Measurements from ENCODE around the gene A4GNT.
"Not testable (repeated sequence)": the region's sequence is repeated elsewhere in the genome, so short reads cannot be mapped to it uniquely, and the experiment has no call there.

Gene A4GNT

DNA sequence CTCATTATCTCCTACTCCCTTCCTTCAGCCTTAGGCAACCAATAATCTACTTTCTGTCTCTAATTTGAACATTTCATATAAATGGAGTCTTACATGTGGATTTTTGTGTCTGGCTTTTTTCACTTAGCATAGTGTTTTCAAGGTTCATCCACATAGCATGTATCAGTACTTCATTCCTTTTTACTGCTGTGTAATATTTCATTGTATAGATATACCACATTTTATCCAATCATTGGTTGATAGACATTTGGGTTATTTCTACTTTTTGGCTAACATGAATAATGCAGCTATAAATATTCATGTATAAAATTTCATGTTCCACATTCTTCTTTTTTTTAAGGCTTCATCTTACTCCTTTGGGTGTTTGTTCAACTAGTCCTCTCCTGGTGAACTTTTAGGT, 22.3 kb upstream of the A4GNT start:
- Histone ChIP-seq H3K4me2 (ENCODE audit: insufficient read depth, low read length, poor library complexity, severe bottlenecking) (no peak overlapping the region), H2AK5ac (ENCODE audit: low read depth, low read length) (no peak overlapping the region), H3K4me3 (ENCODE audit: low read length in 2 of 2) (no peak overlapping the region), H3K79me1 (ENCODE audit: low read depth, low read length) (no peaks in the 10 kb centered on the region), H3K4me1 (ENCODE audit: control insufficient read depth in 2 of 2, insufficient read depth in 1 of 2, low read depth in 1 of 2, low read length in 2 of 2) (no peaks in the 10 kb centered on the region), H2BK5ac (ENCODE audit: low read length) (no peak overlapping the region), H3K36me3 (replicated peaks in 1 of 2; ENCODE audit: control insufficient read depth in 2 of 2, insufficient read depth in 2 of 2, low read length in 2 of 2) (no peaks in the 10 kb centered on the region), H3K27me3 (ENCODE audit: control insufficient read depth in 3 of 3, insufficient read depth in 3 of 3, low read depth in 1 of 3, low read length in 3 of 3) (no peaks in the 10 kb centered on the region), H2AFZ (ENCODE audit: low read length) (no peak overlapping the region), H3K27ac (replicated peaks; ENCODE audit: low read length) (no peak overlapping the region), H3K18ac (ENCODE audit: low read length) (no peak overlapping the region), H3K9ac (ENCODE audit: low read depth, low read length, poor library complexity) (no peak overlapping the region), H2BK120ac (ENCODE audit: low read depth, low read length) (no peak overlapping the region), H3K14ac (ENCODE audit: low read length) (no peak overlapping the region), H2BK12ac (ENCODE audit: low read length) (no peak overlapping the region), H3K23ac (ENCODE audit: low read depth, low read length, poor library complexity) (no peak overlapping the region), H3K4ac (ENCODE audit: low read length) (no peak overlapping the region), H4K91ac (ENCODE audit: low read depth, low read length, poor library complexity) (no peak overlapping the region), H3K9me3 (replicated peaks in 1 of 2; ENCODE audit: control insufficient read depth in 2 of 2, insufficient read depth in 1 of 2, low read depth in 1 of 2, low read length in 2 of 2) (no peaks in the 10 kb centered on the region), H2BK15ac (ENCODE audit: low read length) (no peak overlapping the region), H4K8ac (ENCODE audit: low read depth, low read length) (no peak overlapping the region)
- no peak for DNase-seq (ENCODE audit: low spot score)

DNA sequence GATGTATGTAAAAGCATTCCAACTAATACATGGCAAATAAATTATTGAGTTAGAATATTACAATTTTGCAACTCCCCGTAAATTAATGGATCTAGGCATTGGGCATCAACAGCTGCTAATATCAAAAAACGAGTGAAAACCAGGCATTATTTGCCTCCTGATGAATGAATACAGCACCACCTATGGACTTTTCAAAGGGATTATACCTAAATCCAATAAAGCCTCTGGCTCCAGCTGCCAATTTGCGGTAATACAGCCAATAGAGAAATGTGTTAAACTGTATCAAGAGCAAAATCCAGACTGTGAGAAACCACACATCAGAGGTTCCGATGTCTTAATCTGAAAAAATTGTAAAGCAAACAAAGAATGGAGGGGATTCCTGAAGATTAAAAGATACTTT, 16.3 kb upstream of the A4GNT start:
- H3K23ac ChIP-seq (ENCODE audit: low read depth, low read length, poor library complexity) = no peak overlapping the region
- no peak overlapping the region for H2AK5ac ChIP-seq (ENCODE audit: low read depth, low read length)
- H2BK120ac ChIP-seq (ENCODE audit: low read depth, low read length) = no peak overlapping the region
- WGBS, 2 donors (ENCODE audit: extremely low coverage in 2 of 2, insufficient read length in 2 of 2, insufficient replicate concordance in 1 of 2) = no CpG with 5 or more reads among the region's 4 CpGs
- no peak overlapping the region for H3K14ac ChIP-seq (ENCODE audit: low read length)
- H3K4me3 ChIP-seq (ENCODE audit: low read length in 2 of 2) = no peak overlapping the region
- H3K27me3 ChIP-seq (ENCODE audit: control insufficient read depth in 3 of 3, insufficient read depth in 3 of 3, low read depth in 1 of 3, low read length in 3 of 3) = no peaks in the 10 kb centered on the region
- DNase-seq (ENCODE audit: low spot score) = no peak
- H3K9ac ChIP-seq (ENCODE audit: low read depth, low read length, poor library complexity) = no peak overlapping the region
- no peak overlapping the region for H3K18ac ChIP-seq (ENCODE audit: low read length)
- H2BK15ac ChIP-seq (ENCODE audit: low read length) = no peak overlapping the region
- no peak overlapping the region for H2AFZ ChIP-seq (ENCODE audit: low read length)
- H3K27ac ChIP-seq (replicated peaks; ENCODE audit: low read length) = no peak overlapping the region
- no peak overlapping the region for H2BK5ac ChIP-seq (ENCODE audit: low read length)
- H3K36me3 ChIP-seq (replicated peaks in 1 of 2; ENCODE audit: control insufficient read depth in 2 of 2, insufficient read depth in 2 of 2, low read length in 2 of 2) = no peaks in the 10 kb centered on the region
- no peak overlapping the region for H2BK12ac ChIP-seq (ENCODE audit: low read length)
- no peak overlapping the region for H3K4me2 ChIP-seq (ENCODE audit: insufficient read depth, low read length, poor library complexity, severe bottlenecking)
- no peak overlapping the region for H4K91ac ChIP-seq (ENCODE audit: low read depth, low read length, poor library complexity)
- H3K4ac ChIP-seq (ENCODE audit: low read length) = no peak overlapping the region
- H3K79me1 ChIP-seq (ENCODE audit: low read depth, low read length) = no peaks in the 10 kb centered on the region
- no peak overlapping the region for H4K8ac ChIP-seq (ENCODE audit: low read depth, low read length)
- H3K9me3 ChIP-seq (replicated peaks in 1 of 2; ENCODE audit: control insufficient read depth in 2 of 2, insufficient read depth in 1 of 2, low read depth in 1 of 2, low read length in 2 of 2) = no peaks in the 10 kb centered on the region
- no peaks in the 10 kb centered on the region for H3K4me1 ChIP-seq (ENCODE audit: control insufficient read depth in 2 of 2, insufficient read depth in 1 of 2, low read depth in 1 of 2, low read length in 2 of 2)

DNA sequence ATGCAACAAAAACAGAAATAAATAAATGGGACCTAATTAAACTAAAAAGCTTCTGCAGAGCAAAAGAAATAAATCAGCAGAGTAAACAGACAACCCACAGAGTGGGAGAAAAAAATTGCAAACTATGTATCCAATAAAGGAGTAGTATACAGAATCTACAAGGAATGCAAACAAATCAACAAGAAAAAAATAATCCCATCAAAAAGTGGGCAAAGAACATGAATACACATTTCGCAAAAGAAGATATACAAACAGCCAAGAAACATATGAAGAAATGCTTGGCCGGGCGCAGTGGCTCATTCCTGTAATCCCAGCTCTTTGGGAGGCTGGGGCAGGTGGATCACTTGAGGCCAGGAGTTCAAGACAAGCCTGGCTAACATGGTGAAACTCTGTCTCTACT, 10.0 kb upstream of the A4GNT start:
- not testable (repeated sequence) for H4K8ac ChIP-seq (ENCODE audit: low read depth, low read length); H3K4me2 ChIP-seq (ENCODE audit: insufficient read depth, low read length, poor library complexity, severe bottlenecking); H3K79me1 ChIP-seq (ENCODE audit: low read depth, low read length); H3K4me3 ChIP-seq (ENCODE audit: low read length in 2 of 2); H4K91ac ChIP-seq (ENCODE audit: low read depth, low read length, poor library complexity); DNase-seq (ENCODE audit: low spot score); H2AK5ac ChIP-seq (ENCODE audit: low read depth, low read length); H2BK15ac ChIP-seq (ENCODE audit: low read length); H3K9ac ChIP-seq (ENCODE audit: low read depth, low read length, poor library complexity); H3K4ac ChIP-seq (ENCODE audit: low read length); H3K9me3 ChIP-seq (replicated peaks in 1 of 2; ENCODE audit: control insufficient read depth in 2 of 2, insufficient read depth in 1 of 2, low read depth in 1 of 2, low read length in 2 of 2); H3K27ac ChIP-seq (replicated peaks; ENCODE audit: low read length); H3K14ac ChIP-seq (ENCODE audit: low read length); H2AFZ ChIP-seq (ENCODE audit: low read length); H3K36me3 ChIP-seq (replicated peaks in 1 of 2; ENCODE audit: control insufficient read depth in 2 of 2, insufficient read depth in 2 of 2, low read length in 2 of 2); H2BK120ac ChIP-seq (ENCODE audit: low read depth, low read length); H3K18ac ChIP-seq (ENCODE audit: low read length); H2BK5ac ChIP-seq (ENCODE audit: low read length); H3K23ac ChIP-seq (ENCODE audit: low read depth, low read length, poor library complexity); H2BK12ac ChIP-seq (ENCODE audit: low read length); H3K27me3 ChIP-seq (ENCODE audit: control insufficient read depth in 3 of 3, insufficient read depth in 3 of 3, low read depth in 1 of 3, low read length in 3 of 3); H3K4me1 ChIP-seq (ENCODE audit: control insufficient read depth in 2 of 2, insufficient read depth in 1 of 2, low read depth in 1 of 2, low read length in 2 of 2)
- no CpG with 5 or more reads among the region's 3 CpGs for WGBS, 2 donors (ENCODE audit: extremely low coverage in 2 of 2, insufficient read length in 2 of 2, insufficient replicate concordance in 1 of 2)

DNA sequence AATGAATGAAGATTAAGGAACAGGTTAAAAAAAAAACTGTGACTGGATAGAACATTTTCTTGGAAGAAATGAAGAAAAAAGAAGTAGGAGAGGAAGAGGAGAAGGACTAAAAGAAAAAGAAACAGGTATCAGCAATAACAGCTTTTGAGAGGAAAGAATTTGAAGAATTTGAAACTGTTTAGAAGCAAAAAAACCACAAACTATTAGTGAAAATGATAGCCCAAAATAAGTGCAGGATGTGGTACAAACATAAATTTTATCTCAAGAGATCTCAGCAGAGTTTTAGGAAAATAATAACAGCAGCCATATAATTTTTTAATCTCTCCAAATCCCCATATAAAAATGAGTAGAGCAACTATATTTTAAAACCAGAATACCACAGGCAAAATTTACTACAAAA, 8.8 kb upstream of the A4GNT start:
- H3K4me2 ChIP-seq (ENCODE audit: insufficient read depth, low read length, poor library complexity, severe bottlenecking) = no peak overlapping the region
- no peak overlapping the region for H4K91ac ChIP-seq (ENCODE audit: low read depth, low read length, poor library complexity)
- no peak overlapping the region for H3K4me3 ChIP-seq (ENCODE audit: low read length in 2 of 2)
- H3K14ac ChIP-seq (ENCODE audit: low read length) = no peak overlapping the region
- no peak overlapping the region for H2AK5ac ChIP-seq (ENCODE audit: low read depth, low read length)
- peaks cover 0 to 6% (median 0%) of the 10 kb centered on the region in 3 experiments for H3K27me3 ChIP-seq (ENCODE audit: control insufficient read depth in 3 of 3, insufficient read depth in 3 of 3, low read depth in 1 of 3, low read length in 3 of 3)
- H3K23ac ChIP-seq (ENCODE audit: low read depth, low read length, poor library complexity) = no peak overlapping the region
- no peak overlapping the region for H2BK5ac ChIP-seq (ENCODE audit: low read length)
- no peak overlapping the region for H2AFZ ChIP-seq (ENCODE audit: low read length)
- no peaks in the 10 kb centered on the region for H3K36me3 ChIP-seq (replicated peaks in 1 of 2; ENCODE audit: control insufficient read depth in 2 of 2, insufficient read depth in 2 of 2, low read length in 2 of 2)
- H2BK12ac ChIP-seq (ENCODE audit: low read length) = no peak overlapping the region
- H2BK15ac ChIP-seq (ENCODE audit: low read length) = no peak overlapping the region
- H3K27ac ChIP-seq (replicated peaks; ENCODE audit: low read length) = no peak overlapping the region
- no peaks in the 10 kb centered on the region for H3K4me1 ChIP-seq (ENCODE audit: control insufficient read depth in 2 of 2, insufficient read depth in 1 of 2, low read depth in 1 of 2, low read length in 2 of 2)
- no peak overlapping the region for H4K8ac ChIP-seq (ENCODE audit: low read depth, low read length)
- no peak overlapping the region for H3K18ac ChIP-seq (ENCODE audit: low read length)
- no peak overlapping the region for H3K9ac ChIP-seq (ENCODE audit: low read depth, low read length, poor library complexity)
- no peak overlapping the region for H3K4ac ChIP-seq (ENCODE audit: low read length)
- no peak for DNase-seq (ENCODE audit: low spot score)
- H3K79me1 ChIP-seq (ENCODE audit: low read depth, low read length) = no peaks in the 10 kb centered on the region
- H2BK120ac ChIP-seq (ENCODE audit: low read depth, low read length) = no peak overlapping the region
- no peaks in the 10 kb centered on the region for H3K9me3 ChIP-seq (replicated peaks in 1 of 2; ENCODE audit: control insufficient read depth in 2 of 2, insufficient read depth in 1 of 2, low read depth in 1 of 2, low read length in 2 of 2)

Measured in neuronal stem cell (in vitro differentiated cells).